Right lobe of liver (tissue), 6 donors: ENCODE data around the gene SNAI1. TPM values are rescaled to one million over a fixed set of nuclear protein-coding genes. Genes with fewer than 3 reads are reported as not detected.
A peak's percentile ranks its signal among the peaks of the same experiment; 100 is the strongest.
"Not testable (repeated sequence)": the region's sequence is repeated elsewhere in the genome, so short reads cannot be mapped to it uniquely, and the experiment has no call there.

ENCODE experiments used
- ATAC-seq, 4 donors: fragments of 200-7000 bp; cut with Tn5 transposase; one replicate each; pipeline ENCODE4 v1.9.1; 2020; ENCODE audit warnings: mild to moderate bottlenecking in 4 of 4, moderate library complexity in 4 of 4
- DNase-seq, 3 donors: peaks; one replicate each; pipeline ENCODE4 v3.0.0-alpha.2; 2020
- H3K27ac ChIP-seq, 3 donors: fragments of 200-600 bp; one replicate each; pipeline ENCODE4 v1.8.0; 2022
- H3K27me3 ChIP-seq, 2 donors: fragments of 200-600 bp; one replicate each; pipeline ENCODE4 v1.8.0; 2022
- H3K36me3 ChIP-seq, 4 donors: fragments of 200-600 bp; sonication (generic) in 1 of 4; one replicate each; pipeline versions ENCODE4 v1.5.1 to v1.8.0; 2017 to 2022; ENCODE audit warnings: control low read depth in 1 of 4
- H3K4me1 ChIP-seq, 4 donors: fragments of 200-600 bp; sonication (generic) in 1 of 4; one replicate each; pipeline versions ENCODE4 v1.5.1 to v1.8.0; 2017 to 2022; ENCODE audit warnings: control low read depth in 1 of 4
- H3K4me3 ChIP-seq, 3 donors: fragments of 200-600 bp; one replicate each; pipeline ENCODE4 v1.8.0; 2022
- H3K9me3 ChIP-seq, 4 donors: fragments of 200-600 bp; sonication (generic) in 1 of 4; one replicate each; pipeline versions ENCODE4 v1.5.1 to v1.8.0; 2017 to 2022; ENCODE audit warnings: control low read depth in 1 of 4
- POLR2A ChIP-seq: fragments of 450-650 bp; IDR thresholded peaks from one replicate; pipeline ENCODE4 v1.6.1; 2017; ENCODE audit warnings: antibody characterized with exemption, mild to moderate bottlenecking
- WGBS: methylation state at CpG from one replicate; pipeline ENCODE4 v1.1.6; 2018; ENCODE audit warnings: low coverage, low lambda C conversion rate; ENCODE audit not compliant: insufficient coverage; ENCODE audit errors: missing lambda C conversion rate; 5-methylcytosine and 5-hydroxymethylcytosine counted together
- intact Hi-C, 2 donors: fragments of 100-400 bp; cut with DNase I; formaldehyde crosslinking; loops; one replicate each; pipeline versions ENCODE4 v1.11.2 to v1.14.1; 2022
- total RNA-seq, 6 experiments: library from RNA; depleted of rRNA in 2 of 6; stranded (reverse); fragments of >200 nt in 2 of 6; fragmentation: NEBNext Ultra II Directional in 3 of 6; extraction: Animal tissue kit (Norgen Biotek cat#: 25700) in 3 of 6; gene quantifications; one replicate each; pipeline versions ENCODE4 v1.1.0 to v1.2.4, GENCODE V29; 2016 to 2023
- TF ChIP-seq, protein P1 (sequence below), 4 donors: fragments of 200-600 bp in 3 of 4; fragments of 450-650 bp in 1 of 4; IDR thresholded peaks; one replicate each; pipeline versions ENCODE4 v1.5.1 to v1.8.0; 2016 to 2022; ENCODE audit warnings: antibody characterized with exemption in 4 of 4, mild to moderate bottlenecking in 2 of 4
- donor health status: DM: no; HTN: yes; CAD: no.
- donor health status: DM: no; HTN: no; CAD: no.
- donor health status: DM: no; HTN: no; CAD: no.
- donor health status: DM: no; HTN: yes; CAD: no.
- donor health status: DM: no; HTN: yes; CAD: no.

The SNAI1 gene
- total RNA-seq, 6 experiments from 2014 or later, result 0.73 to 1.9 (median 1.1) TPM

DNA sequence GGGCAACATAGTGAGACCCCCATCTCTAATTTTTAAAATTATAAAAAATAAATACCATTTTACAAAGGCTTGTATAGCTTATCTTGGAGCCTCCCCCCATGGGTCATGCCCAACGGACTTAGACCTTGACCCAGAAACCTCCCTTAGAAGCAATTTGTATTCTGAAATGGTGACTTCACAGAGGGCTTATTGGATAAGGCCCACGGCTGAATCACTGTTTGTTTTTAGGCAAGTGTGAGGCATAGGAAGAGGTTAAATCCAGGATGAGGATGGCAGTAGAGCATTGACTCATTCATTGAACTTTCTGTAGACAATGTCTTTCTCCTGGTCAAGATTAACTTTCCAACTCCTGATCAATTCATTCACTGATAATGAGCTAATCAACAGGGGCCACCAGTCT lies 6.2 kb upstream of the SNAI1 start:
- intact Hi-C loops, result loop anchor here in 1 of 2 donors (10.0 kb wide), 1 partner anchor 198 kb away; no protein-coding TSS in a partner anchor
- no peaks in the 10 kb centered on the region for H3K9me3 ChIP-seq
- H3K4me1 ChIP-seq, result peaks cover 0 to 7% (median 0%) of the 10 kb centered on the region in 4 donors
- DNase-seq (no peak), ATAC-seq (peak in 1 of 4 donors; percentile 43)
- no peaks in the 10 kb centered on the region for H3K36me3 ChIP-seq
- no peak overlapping the region for H3K27ac ChIP-seq
- no peak overlapping the region for H3K4me3 ChIP-seq
- TF ChIP-seq, protein P1, sequence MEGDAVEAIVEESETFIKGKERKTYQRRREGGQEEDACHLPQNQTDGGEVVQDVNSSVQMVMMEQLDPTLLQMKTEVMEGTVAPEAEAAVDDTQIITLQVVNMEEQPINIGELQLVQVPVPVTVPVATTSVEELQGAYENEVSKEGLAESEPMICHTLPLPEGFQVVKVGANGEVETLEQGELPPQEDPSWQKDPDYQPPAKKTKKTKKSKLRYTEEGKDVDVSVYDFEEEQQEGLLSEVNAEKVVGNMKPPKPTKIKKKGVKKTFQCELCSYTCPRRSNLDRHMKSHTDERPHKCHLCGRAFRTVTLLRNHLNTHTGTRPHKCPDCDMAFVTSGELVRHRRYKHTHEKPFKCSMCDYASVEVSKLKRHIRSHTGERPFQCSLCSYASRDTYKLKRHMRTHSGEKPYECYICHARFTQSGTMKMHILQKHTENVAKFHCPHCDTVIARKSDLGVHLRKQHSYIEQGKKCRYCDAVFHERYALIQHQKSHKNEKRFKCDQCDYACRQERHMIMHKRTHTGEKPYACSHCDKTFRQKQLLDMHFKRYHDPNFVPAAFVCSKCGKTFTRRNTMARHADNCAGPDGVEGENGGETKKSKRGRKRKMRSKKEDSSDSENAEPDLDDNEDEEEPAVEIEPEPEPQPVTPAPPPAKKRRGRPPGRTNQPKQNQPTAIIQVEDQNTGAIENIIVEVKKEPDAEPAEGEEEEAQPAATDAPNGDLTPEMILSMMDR (IDR thresholded peaks at IDR 0.05), result no peak
- no peak for TF ChIP-seq POLR2A
- 29% methylated on average over 2 of the region's 2 CpGs for WGBS
- no peaks in the 10 kb centered on the region for H3K27me3 ChIP-seq

- 92% methylated on average over 2 of the region's 2 CpGs for WGBS
- peaks cover 0 to 16% (median 3%) of the 10 kb centered on the region in 4 donors for H3K4me1 ChIP-seq
- H3K27me3 ChIP-seq, H3K36me3 ChIP-seq, H3K27ac ChIP-seq, H3K9me3 ChIP-seq, H3K4me3 ChIP-seq, DNase-seq, ATAC-seq: not testable (repeated sequence)
- intact Hi-C loops, result loop anchor here in 1 of 2 donors (10.0 kb wide), 1 partner anchor 197 kb away; no protein-coding TSS in a partner anchor
Measured at GRCh38 chr20:49977740-49978139, 5.0 kb upstream of the SNAI1 start.

- no peak overlapping the region for H3K4me3 ChIP-seq
- H3K9me3 ChIP-seq, result no peaks in the 10 kb centered on the region
- no peaks in the 10 kb centered on the region for H3K36me3 ChIP-seq
- ATAC-seq (no peak), DNase-seq (no peak)
- WGBS, result 50% methylated on average over 3 of the region's 3 CpGs
- peaks cover 0 to 19% (median 3%) of the 10 kb centered on the region in 4 donors for H3K4me1 ChIP-seq
- no peak overlapping the region for H3K27ac ChIP-seq
- intact Hi-C loops, result loop anchor here in 1 of 2 donors (10.0 kb wide), 1 partner anchor 196 kb away; no protein-coding TSS in a partner anchor
- TF ChIP-seq, protein P1 (IDR thresholded peaks at IDR 0.05), result no peak
- no peak for TF ChIP-seq POLR2A
- H3K27me3 ChIP-seq, result no peaks in the 10 kb centered on the region
Measured at GRCh38 chr20:49978685-49979029, 4.1 kb upstream of the SNAI1 start.

- DNase-seq (peak; percentile 48 to 61 (median 52)), ATAC-seq (peak; percentile 60 to 71 (median 71))
- H3K9me3 ChIP-seq, result no peaks in the 10 kb centered on the region
- H3K4me1 ChIP-seq, result peaks cover 0 to 19% (median 3%) of the 10 kb centered on the region in 4 donors
- intact Hi-C loops, result loop anchor here in 1 of 2 donors (10.0 kb wide), 1 partner anchor 196 kb away; no protein-coding TSS in a partner anchor
- TF ChIP-seq, protein P1 (IDR thresholded peaks at IDR 0.05), result peak; percentile 98 to 99 (median 98)
- no peak for TF ChIP-seq POLR2A
- no peaks in the 10 kb centered on the region for H3K36me3 ChIP-seq
- no peaks in the 10 kb centered on the region for H3K27me3 ChIP-seq
- H3K27ac ChIP-seq, result no peak overlapping the region
- 58% methylated on average over 8 of the region's 37 CpGs for WGBS
- peak overlapping the region in 2 of 3 donors; percentile 12 to 24 for H3K4me3 ChIP-seq
Measured at GRCh38 chr20:49979030-49979832, 3.5 kb upstream of the SNAI1 start.
